ENCODE results near the gene CDC42SE1.

DNA sequence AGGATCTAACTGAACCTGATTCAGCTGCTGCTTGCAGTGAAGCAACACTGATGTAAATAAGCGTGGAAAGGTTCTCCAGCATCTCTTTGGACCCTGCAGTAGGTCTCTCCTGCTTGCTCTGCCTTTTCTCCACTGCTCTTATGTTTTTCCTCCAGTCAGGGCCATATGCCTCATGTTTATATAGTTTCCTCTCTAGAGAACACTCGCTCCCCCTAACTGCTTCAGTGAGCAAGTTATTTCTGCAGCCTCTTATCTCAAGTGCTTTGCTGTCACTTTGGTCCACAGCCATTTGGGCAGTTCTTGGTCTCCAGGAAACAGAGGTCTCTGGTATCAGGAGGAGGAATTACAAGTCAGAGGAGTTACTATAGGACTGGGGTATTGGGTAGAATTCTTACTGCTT, 45.9 kb downstream of the CDC42SE1 start:
- TF ChIP-seq POLR2A (IDR thresholded peaks at IDR 0.05; ENCODE audit: low read depth, low read length) = no peak
- TF ChIP-seq POLR2AphosphoS5 (IDR thresholded peaks at IDR 0.05; ENCODE audit: low read depth, low read length) = no peak

Measured in GM12892 (cell line).